ENCODE data around the gene TCP10L. TPM values are rescaled to one million over a fixed set of nuclear protein-coding genes. Genes with fewer than 3 reads are reported as not detected.

The TCP10L gene
- total RNA-seq, 1 experiment from 2014 or later: 1.2 TPM

GRCh38 chr21:32574946-32575925, 10.1 kb downstream of the TCP10L start:
- peak overlapping the region; percentile 29; the same call in 1 of the 2 replicates for H3K27ac Mint-ChIP-seq
- POLR2A ChIA-PET: interaction anchor here (0.5 kb wide), 1 partner anchor 174 kb away, joined by 4 read pairs; no protein-coding TSS in a partner anchor
- CTCF ChIA-PET: interaction anchor here (1.0 to 5.3 kb wide), 7 partner anchors 13 to 269 kb away, joined by 3 to 47 read pairs (median 6); partner anchors contain the start of gene EVA1C
- H3K4me3 Mint-ChIP-seq: no peak overlapping the region
- H3K27me3 Mint-ChIP-seq (ENCODE audit: low read depth): no peaks in the 10 kb centered on the region
- H3K9me3 Mint-ChIP-seq: no peaks in the 10 kb centered on the region
- peaks cover 18% of the 10 kb centered on the region for H3K4me1 Mint-ChIP-seq
- no peak for TF ChIP-seq E2F1 (CRISPR knock-in tag; IDR thresholded peaks at IDR 0.05)
- TF ChIP-seq ZNF317 (CRISPR knock-in tag; IDR thresholded peaks at IDR 0.05; ENCODE audit: borderline replicate concordance, low read depth): no peak
- ATAC-seq (no peak), DNase-seq (ENCODE audit: low spot score) (no peak)
- no peaks in the 10 kb centered on the region for H3K36me3 Mint-ChIP-seq

- Mint-ChIP-seq H3K9me3 (no peaks in the 10 kb centered on the region), H3K27ac (no peak overlapping the region), H3K36me3 (no peaks in the 10 kb centered on the region), H3K4me3 (no peak overlapping the region), H3K27me3 (ENCODE audit: low read depth) (no peaks in the 10 kb centered on the region; the same call in 1 of the 2 replicates), H3K4me1 (peaks cover 28% of the 10 kb centered on the region)
- DNase-seq (ENCODE audit: low spot score) (no peak), ATAC-seq (no peak)
- CTCF ChIA-PET: interaction anchor here (7.1 kb wide), 1 partner anchor 171 kb away, joined by 66 read pairs; no protein-coding TSS in a partner anchor
- POLR2A ChIA-PET: interaction anchor here (0.6 kb wide), 1 partner anchor 73 kb away, joined by 3 read pairs; no protein-coding TSS in a partner anchor
- TF ChIP-seq NR3C1 (CRISPR knock-in tag; conservative IDR thresholded peaks at IDR 0.05; ENCODE audit: low read depth) (no peak), MYBL2 (CRISPR knock-in tag; IDR thresholded peaks at IDR 0.05) (no peak), FOXK1 (CRISPR knock-in tag; IDR thresholded peaks at IDR 0.05) (no peak), ZNF396 (CRISPR knock-in tag; IDR thresholded peaks at IDR 0.05; ENCODE audit: borderline replicate concordance) (no peak), ATF2 (CRISPR knock-in tag; IDR thresholded peaks at IDR 0.05; ENCODE audit: borderline replicate concordance, low read depth) (no peak), ZNF281 (CRISPR knock-in tag; IDR thresholded peaks at IDR 0.05) (no peak), GTF2I (CRISPR knock-in tag; conservative IDR thresholded peaks at IDR 0.05) (no peak), ZNF532 (CRISPR knock-in tag; IDR thresholded peaks at IDR 0.05; ENCODE audit: borderline replicate concordance) (no peak), E2F5 (CRISPR knock-in tag; IDR thresholded peaks at IDR 0.05) (no peak), ZNF416 (CRISPR knock-in tag; IDR thresholded peaks at IDR 0.05) (no peak), USF1 (CRISPR knock-in tag; IDR thresholded peaks at IDR 0.05) (no peak), EMX1 (CRISPR knock-in tag; IDR thresholded peaks at IDR 0.05) (no peak), TEAD4 (CRISPR knock-in tag; IDR thresholded peaks at IDR 0.05) (no peak), RORB (CRISPR knock-in tag; IDR thresholded peaks at IDR 0.05) (no peak), TEAD1 (CRISPR knock-in tag; IDR thresholded peaks at IDR 0.05) (no peak), ZNF138 (CRISPR knock-in tag; conservative IDR thresholded peaks at IDR 0.05) (no peak), IRF2 (CRISPR knock-in tag; IDR thresholded peaks at IDR 0.05; ENCODE audit: borderline replicate concordance, low read depth) (no peak), TP53 (CRISPR knock-in tag; IDR thresholded peaks at IDR 0.05) (no peak)
Measured at GRCh38 chr21:32572574-32573420, 12.5 kb downstream of the TCP10L start.

Measured in WTC11 (cell line).